ENCODE measurements around the gene SCIN. TPM values are rescaled to one million over a fixed set of nuclear protein-coding genes. Genes with fewer than 3 reads are reported as not detected.

The SCIN gene
- total and polyA plus RNA-seq, 5 donors: 0.14 to 0.35 (median 0.26) TPM

DNA sequence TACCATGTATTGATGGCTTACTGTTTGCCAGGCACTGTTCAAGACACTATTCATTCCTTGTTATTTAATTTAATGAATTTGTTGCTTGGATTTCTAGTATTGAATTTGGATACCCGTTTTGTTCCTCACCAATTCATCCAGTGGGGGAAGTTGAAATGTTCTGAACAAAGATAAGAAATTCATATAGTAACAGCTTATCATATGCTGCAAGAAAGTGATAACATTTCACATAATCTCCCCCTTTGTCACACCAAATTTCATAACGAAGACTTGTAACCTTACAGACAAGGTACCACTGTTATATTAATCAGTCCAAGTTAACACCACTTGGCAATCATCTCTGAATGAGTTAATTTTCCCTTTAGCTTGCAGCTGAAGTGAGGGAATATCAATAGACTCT is 42.1 kb downstream of the SCIN start:
- whole genome bisulfite sequencing: 36% methylated on average over 2 of the region's 2 CpGs
- no peak for DNase-seq
- ATAC-seq: no peak
- no peak overlapping the region for H3K27ac ChIP-seq (ENCODE audit: low read length)
- H3K4me1 ChIP-seq (ENCODE audit: control insufficient read depth, insufficient read depth, low read length): no peaks in the 10 kb centered on the region
- intact Hi-C loops (cut with DNase I): no loop called here
- H3K9me3 ChIP-seq (ENCODE audit: control insufficient read depth, low read length): no peaks in the 10 kb centered on the region
- no peaks in the 10 kb centered on the region for H3K27me3 ChIP-seq (ENCODE audit: control insufficient read depth, insufficient read depth)
- no peak overlapping the region for H3K4me3 ChIP-seq (ENCODE audit: low read length)

DNA sequence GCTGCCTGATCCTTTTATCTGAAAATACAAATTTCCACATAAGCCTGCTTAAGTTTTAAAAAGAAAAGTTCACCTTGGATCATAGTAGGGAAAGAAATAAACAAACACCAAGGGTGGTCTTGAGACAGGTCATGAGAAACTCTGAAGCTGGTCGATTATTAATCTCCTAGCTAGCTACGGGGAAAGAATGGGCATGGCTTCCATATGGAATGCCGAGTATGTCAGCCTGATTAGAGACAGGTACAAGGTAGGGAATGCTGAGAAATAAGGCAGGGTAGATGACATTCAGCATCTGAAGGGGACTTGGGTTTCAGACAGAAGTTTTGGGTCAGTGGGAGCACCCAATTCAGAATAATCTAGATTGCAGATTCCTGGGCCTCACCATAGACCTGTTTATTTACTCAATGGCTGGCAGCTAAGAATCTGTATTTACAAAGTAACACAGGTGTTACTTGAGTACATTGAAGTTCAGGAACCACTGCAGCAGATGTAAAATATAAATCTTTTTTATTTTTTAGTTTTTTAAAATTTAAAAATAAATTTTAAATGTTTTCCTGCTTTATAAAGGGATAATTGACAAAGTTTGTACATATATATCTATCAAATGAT is 49.0 kb downstream of the SCIN start:
- Histone ChIP-seq H3K4me1 (ENCODE audit: control insufficient read depth, insufficient read depth, low read length) (no peaks in the 10 kb centered on the region), H3K27me3 (ENCODE audit: control insufficient read depth, insufficient read depth) (no peaks in the 10 kb centered on the region), H3K27ac (ENCODE audit: low read length) (no peak overlapping the region), H3K9me3 (ENCODE audit: control insufficient read depth, low read length) (no peaks in the 10 kb centered on the region), H3K4me3 (ENCODE audit: low read length) (no peak overlapping the region)
- WGBS: 64% methylated on average over 3 of the region's 3 CpGs
- DNase-seq: no peak
- intact Hi-C loops (cut with DNase I): loop anchor here in 3 of 4 donors (10.0 kb wide), 1 partner anchor 95 kb away; no protein-coding TSS in a partner anchor
- no peak for ATAC-seq

DNA sequence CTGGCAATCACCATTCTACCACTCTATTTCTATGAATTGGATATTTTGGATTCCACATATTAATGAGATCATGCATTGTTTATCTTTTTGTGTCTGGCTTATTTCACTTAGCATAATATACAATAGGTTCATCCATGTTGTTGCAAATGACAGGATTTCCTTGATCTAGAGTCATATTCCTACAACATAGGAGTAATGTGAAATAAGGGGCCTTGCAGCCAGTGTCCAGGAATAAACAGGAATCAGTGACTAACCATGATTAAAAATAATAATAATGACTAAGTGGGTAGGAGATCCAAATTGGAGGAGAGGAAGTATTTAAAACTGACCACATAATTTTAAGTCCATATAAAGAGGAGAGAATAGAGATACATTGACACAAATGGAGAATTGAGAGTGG is 49.9 kb downstream of the SCIN start:
- no peak overlapping the region for H3K4me3 ChIP-seq (ENCODE audit: low read length)
- no peak overlapping the region for H3K27ac ChIP-seq (ENCODE audit: low read length)
- intact Hi-C loops (cut with DNase I): loop anchor here in 3 of 4 donors (10.0 kb wide), 1 partner anchor 96 kb away; no protein-coding TSS in a partner anchor
- no peaks in the 10 kb centered on the region for H3K27me3 ChIP-seq (ENCODE audit: control insufficient read depth, insufficient read depth)
- H3K9me3 ChIP-seq (ENCODE audit: control insufficient read depth, low read length): no peaks in the 10 kb centered on the region
- ATAC-seq (no peak), DNase-seq (no peak)
- no peaks in the 10 kb centered on the region for H3K4me1 ChIP-seq (ENCODE audit: control insufficient read depth, insufficient read depth, low read length)

DNA sequence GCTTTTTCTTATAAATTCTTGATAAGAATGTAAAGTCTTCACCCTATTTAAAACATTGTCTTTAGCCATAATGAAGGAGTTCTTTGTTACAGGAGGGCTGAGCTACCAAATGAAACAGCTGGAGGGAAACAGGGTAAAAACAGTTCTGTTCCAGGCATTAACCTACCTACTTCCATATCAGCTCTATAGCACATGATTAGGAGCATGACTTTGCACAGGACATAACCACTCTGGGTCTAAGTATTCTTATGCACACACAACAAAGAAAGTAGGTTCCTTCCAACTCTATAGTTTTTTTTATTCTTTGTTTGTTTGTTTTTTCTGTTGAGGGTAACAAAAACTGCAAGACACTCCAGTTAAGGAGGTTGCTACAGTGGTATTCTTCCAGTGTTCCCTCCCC is 52.7 kb downstream of the SCIN start:
- intact Hi-C loops (cut with DNase I): loop anchor here in 3 of 4 donors (10.0 kb wide), 1 partner anchor 98 kb away; no protein-coding TSS in a partner anchor
- ATAC-seq (no peak), DNase-seq (no peak)
- H3K27ac ChIP-seq (ENCODE audit: low read length): no peak overlapping the region
- no peaks in the 10 kb centered on the region for H3K9me3 ChIP-seq (ENCODE audit: control insufficient read depth, low read length)
- no peak overlapping the region for H3K4me3 ChIP-seq (ENCODE audit: low read length)
- no peaks in the 10 kb centered on the region for H3K27me3 ChIP-seq (ENCODE audit: control insufficient read depth, insufficient read depth)
- H3K4me1 ChIP-seq (ENCODE audit: control insufficient read depth, insufficient read depth, low read length): no peaks in the 10 kb centered on the region

DNA sequence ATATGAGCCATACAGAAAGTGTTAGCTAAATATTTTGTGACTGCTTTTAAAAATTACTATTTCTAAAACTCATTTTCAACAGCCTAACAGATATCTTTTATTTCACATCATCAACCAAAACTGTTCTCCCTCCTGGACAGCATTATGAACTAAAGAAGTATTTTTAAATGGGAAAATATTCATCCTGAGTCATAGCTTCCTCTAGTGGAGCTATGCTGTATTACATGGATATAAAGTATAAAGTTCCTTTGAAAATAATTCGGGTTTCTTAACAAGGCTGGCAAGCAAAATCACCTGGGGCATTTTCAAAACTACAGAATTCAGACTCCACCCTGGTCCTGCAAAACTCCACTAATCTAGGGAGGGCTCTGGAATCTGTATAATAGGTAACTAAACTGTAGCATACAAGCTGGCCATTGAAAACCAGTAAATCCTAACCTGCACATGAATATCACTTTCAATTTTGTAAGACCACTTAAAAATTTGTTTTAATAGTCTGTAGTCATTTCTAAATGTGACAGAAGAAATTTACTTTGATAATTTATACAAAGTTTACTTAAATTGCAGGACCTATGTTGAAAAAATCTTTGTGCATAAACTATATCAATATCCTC is 53.5 kb downstream of the SCIN start:
- DNase-seq: no peak
- H3K4me1 ChIP-seq (ENCODE audit: control insufficient read depth, insufficient read depth, low read length): no peaks in the 10 kb centered on the region
- no peaks in the 10 kb centered on the region for H3K27me3 ChIP-seq (ENCODE audit: control insufficient read depth, insufficient read depth)
- no peak overlapping the region for H3K27ac ChIP-seq (ENCODE audit: low read length)
- 23% methylated on average over 1 of the region's 1 CpG for WGBS
- intact Hi-C loops (cut with DNase I): loop anchor here in 3 of 4 donors (10.0 kb wide), 1 partner anchor 99 kb away; no protein-coding TSS in a partner anchor
- no peak overlapping the region for H3K4me3 ChIP-seq (ENCODE audit: low read length)
- H3K9me3 ChIP-seq (ENCODE audit: control insufficient read depth, low read length): no peaks in the 10 kb centered on the region
- ATAC-seq: no peak

DNA sequence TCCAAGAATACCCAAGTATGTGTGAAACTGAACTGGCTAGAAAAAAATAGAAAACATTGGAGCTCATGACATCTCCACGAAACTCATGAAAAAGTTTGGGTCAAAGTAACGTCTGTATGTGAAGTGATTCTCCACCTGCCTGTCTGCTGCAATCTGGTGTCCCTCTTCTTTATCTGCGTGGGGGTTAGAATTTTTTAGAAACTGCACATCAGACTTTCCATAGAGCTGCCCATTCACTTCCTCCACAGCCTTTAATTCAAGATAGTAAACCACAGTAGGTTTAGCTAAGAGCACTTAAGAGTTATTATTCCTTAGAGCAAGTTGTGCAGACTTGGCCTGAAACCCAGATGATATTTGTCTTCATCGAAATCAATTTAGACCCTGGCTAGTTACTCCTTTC is 55.3 kb downstream of the SCIN start:
- H3K9me3 ChIP-seq (ENCODE audit: control insufficient read depth, low read length): no peaks in the 10 kb centered on the region
- 31% methylated on average over 4 of the region's 4 CpGs for whole genome bisulfite sequencing
- H3K4me3 ChIP-seq (ENCODE audit: low read length): no peak overlapping the region
- no peak overlapping the region for H3K27ac ChIP-seq (ENCODE audit: low read length)
- intact Hi-C loops (cut with DNase I): loop anchor here in 3 of 4 donors (10.0 kb wide), 1 partner anchor 101 kb away; no protein-coding TSS in a partner anchor
- DNase-seq: no peak
- no peak for ATAC-seq
- H3K4me1 ChIP-seq (ENCODE audit: control insufficient read depth, insufficient read depth, low read length): no peaks in the 10 kb centered on the region
- H3K27me3 ChIP-seq (ENCODE audit: control insufficient read depth, insufficient read depth): no peaks in the 10 kb centered on the region

DNA sequence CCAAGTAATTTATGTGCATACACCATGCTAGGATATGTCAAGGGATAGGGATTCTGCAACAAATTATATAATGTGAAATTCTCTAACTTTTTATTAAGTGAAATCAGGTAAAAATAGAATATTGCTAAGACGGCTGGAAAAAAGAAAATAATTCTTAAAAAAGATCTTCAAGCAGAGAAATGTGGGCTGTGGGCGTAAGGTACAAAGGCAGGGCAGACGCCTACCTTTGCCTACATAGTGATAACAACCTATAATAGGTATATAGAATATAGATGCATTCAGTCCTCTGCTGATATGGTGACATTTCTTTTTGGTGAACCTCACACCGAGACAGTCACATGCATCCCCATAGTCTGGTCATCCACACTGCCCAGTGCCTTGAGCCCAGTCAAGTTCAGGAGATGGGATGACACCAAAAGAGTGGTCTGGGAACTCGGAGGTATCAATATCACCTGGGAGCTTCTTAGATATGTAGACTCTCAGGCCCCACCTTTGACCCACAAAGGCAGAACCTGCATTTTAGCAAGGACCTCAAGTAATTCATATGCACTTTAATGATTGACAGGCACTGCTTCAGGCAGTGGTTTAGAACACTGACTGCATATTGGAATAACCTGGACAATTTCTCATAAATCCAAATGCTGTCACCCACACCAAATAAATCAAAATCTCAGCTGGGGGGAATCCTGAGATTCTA is 59.4 kb downstream of the SCIN start:
- Histone ChIP-seq H3K9me3 (ENCODE audit: control insufficient read depth, low read length) (no peaks in the 10 kb centered on the region), H3K27ac (ENCODE audit: low read length) (no peak overlapping the region), H3K4me3 (ENCODE audit: low read length) (no peak overlapping the region), H3K4me1 (ENCODE audit: control insufficient read depth, insufficient read depth, low read length) (no peaks in the 10 kb centered on the region), H3K27me3 (ENCODE audit: control insufficient read depth, insufficient read depth) (no peaks in the 10 kb centered on the region)
- no peak for DNase-seq
- intact Hi-C loops (cut with DNase I): loop anchor here in 3 of 4 donors (10.0 kb wide), 2 partner anchors 105 to 635 kb away; no protein-coding TSS in a partner anchor
- ATAC-seq: no peak
- WGBS: 91% methylated on average over 5 of the region's 5 CpGs

DNA sequence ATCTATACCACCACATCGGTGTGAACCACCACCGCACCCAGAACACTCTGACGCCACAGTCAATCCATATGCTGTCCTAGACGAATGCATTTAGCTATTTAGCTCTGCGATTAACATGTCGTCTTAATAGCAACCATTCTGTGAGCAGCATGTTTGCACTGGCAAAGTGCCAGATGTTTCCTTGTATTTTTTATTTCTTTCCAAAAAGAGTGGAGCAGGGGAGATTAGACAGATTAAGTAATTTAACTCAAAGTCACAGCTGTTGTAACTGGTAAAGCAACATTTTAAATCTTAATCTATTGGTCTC is 59.9 kb downstream of the SCIN start:
- intact Hi-C loops (cut with DNase I): loop anchor here in 1 of 4 donors (10.0 kb wide), 1 partner anchor 634 kb away; no protein-coding TSS in a partner anchor
- no peak for ATAC-seq
- DNase-seq: no peak
- H3K9me3 ChIP-seq (ENCODE audit: control insufficient read depth, low read length): no peaks in the 10 kb centered on the region
- H3K27me3 ChIP-seq (ENCODE audit: control insufficient read depth, insufficient read depth): no peaks in the 10 kb centered on the region
- no peak overlapping the region for H3K27ac ChIP-seq (ENCODE audit: low read length)
- no peak overlapping the region for H3K4me3 ChIP-seq (ENCODE audit: low read length)
- no peaks in the 10 kb centered on the region for H3K4me1 ChIP-seq (ENCODE audit: control insufficient read depth, insufficient read depth, low read length)
- 48% methylated on average over 6 of the region's 6 CpGs for WGBS

DNA sequence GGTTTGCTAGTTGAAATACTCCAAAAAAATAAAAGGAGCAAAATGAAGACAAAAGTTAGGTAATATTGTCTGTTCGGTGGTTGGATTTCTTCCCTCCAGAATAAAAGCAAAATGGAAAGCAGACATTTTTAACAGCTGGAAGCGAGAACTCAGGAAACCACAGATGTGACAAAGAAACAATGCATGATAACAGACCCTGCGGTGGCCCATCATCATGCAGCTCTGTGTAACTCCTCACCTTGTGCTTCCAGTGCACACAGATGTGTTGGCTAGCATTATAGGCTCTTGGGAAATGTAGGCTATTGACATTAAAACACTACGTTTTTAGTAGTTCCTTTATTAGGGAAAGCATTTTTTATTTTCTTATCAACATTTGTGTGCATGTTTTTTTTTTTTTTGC is 63.1 kb downstream of the SCIN start:
- Histone ChIP-seq H3K4me3 (ENCODE audit: low read length) (no peak overlapping the region), H3K27ac (ENCODE audit: low read length) (no peak overlapping the region), H3K9me3 (ENCODE audit: control insufficient read depth, low read length) (no peaks in the 10 kb centered on the region), H3K27me3 (ENCODE audit: control insufficient read depth, insufficient read depth) (no peaks in the 10 kb centered on the region), H3K4me1 (ENCODE audit: control insufficient read depth, insufficient read depth, low read length) (no peaks in the 10 kb centered on the region)
- DNase-seq: no peak
- intact Hi-C loops (cut with DNase I): loop anchor here in 1 of 4 donors (10.0 kb wide), 1 partner anchor 631 kb away; no protein-coding TSS in a partner anchor
- 53% methylated on average over 4 of the region's 4 CpGs for WGBS
- ATAC-seq: no peak

DNA sequence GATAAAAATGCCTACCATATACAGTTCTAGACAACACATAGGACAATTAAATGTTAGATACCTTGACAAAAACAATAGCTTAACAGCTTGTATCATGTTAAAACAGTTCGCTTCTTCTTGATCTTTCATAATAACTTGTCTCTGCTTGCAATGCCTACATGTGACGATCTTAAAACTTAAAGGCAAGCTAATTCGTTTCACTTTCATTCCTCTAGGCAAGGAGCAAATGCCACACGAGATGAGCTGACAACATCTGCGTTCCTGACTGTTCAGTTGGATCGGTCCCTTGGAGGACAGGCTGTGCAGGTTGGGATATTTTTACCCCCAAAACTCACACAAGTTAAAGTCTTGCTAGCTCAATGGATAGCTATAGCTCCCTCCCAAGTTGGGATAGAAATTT is 65.3 kb downstream of the SCIN start:
- Histone ChIP-seq H3K27ac (ENCODE audit: low read length) (no peak overlapping the region), H3K27me3 (ENCODE audit: control insufficient read depth, insufficient read depth) (no peaks in the 10 kb centered on the region), H3K4me1 (ENCODE audit: control insufficient read depth, insufficient read depth, low read length) (no peaks in the 10 kb centered on the region), H3K4me3 (ENCODE audit: low read length) (no peak overlapping the region), H3K9me3 (ENCODE audit: control insufficient read depth, low read length) (no peaks in the 10 kb centered on the region)
- ATAC-seq (no peak), DNase-seq (no peak)
- intact Hi-C loops (cut with DNase I): loop anchor here in 2 of 4 donors (5.0 to 10.0 kb wide), 2 partner anchors 626 to 629 kb away; no protein-coding TSS in a partner anchor
- 60% methylated on average over 6 of the region's 6 CpGs for WGBS

DNA sequence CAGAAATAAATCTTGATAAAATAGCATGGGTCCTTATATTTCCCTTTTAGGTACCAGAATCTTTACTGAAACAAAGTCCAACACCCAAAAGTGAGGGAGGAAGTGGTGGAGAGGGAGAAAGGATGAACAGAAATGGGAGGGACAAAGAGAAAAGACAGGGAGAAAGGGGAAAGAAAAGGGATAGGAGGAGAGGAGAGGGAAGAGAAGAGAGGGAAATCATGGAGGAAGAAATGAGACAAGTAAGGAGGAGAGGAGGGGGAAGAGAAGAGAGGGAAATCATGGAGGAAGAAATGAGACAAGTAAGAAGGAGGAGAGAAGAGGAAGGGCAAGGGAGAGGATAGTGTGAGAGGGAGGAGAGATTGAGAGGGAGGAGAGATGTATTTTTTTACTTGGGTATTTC is 66.8 kb downstream of the SCIN start:
- intact Hi-C loops (cut with DNase I): loop anchor here in 2 of 4 donors (5.0 to 10.0 kb wide), 2 partner anchors 625 to 627 kb away; no protein-coding TSS in a partner anchor
- no peak overlapping the region for H3K27ac ChIP-seq (ENCODE audit: low read length)
- DNase-seq: no peak

More for the DNA sequence above, 66.8 kb downstream of the SCIN start:
- H3K27me3 ChIP-seq (ENCODE audit: control insufficient read depth, insufficient read depth): no peaks in the 10 kb centered on the region
- H3K9me3 ChIP-seq (ENCODE audit: control insufficient read depth, low read length): no peaks in the 10 kb centered on the region
- H3K4me1 ChIP-seq (ENCODE audit: control insufficient read depth, insufficient read depth, low read length): no peaks in the 10 kb centered on the region
- no peak overlapping the region for H3K4me3 ChIP-seq (ENCODE audit: low read length)
- no peak for ATAC-seq
